K562 (cell line): Measurements from ENCODE around the gene SYS1. TPM values are rescaled to one million over a fixed set of nuclear protein-coding genes. Genes with fewer than 3 reads are reported as not detected.

Experiments
- ADNP ChIP-seq: fragments of 200-800 bp; sonication (Bioruptor generic); IDR thresholded peaks from 2 replicates; pipeline ENCODE4 v1.6.1; 2016; ENCODE audit warnings: missing genetic modification characterization, missing compliant biosample characterization
- CTBP1 ChIP-seq: fragments of 450-650 bp; IDR thresholded peaks from 2 replicates; pipeline ENCODE4 v1.6.1; 2016; ENCODE audit warnings: borderline replicate concordance
- GABPB2 ChIP-seq: fragments of 250-450 bp; sonication (Bioruptor Pico); conservative IDR thresholded peaks from 2 replicates; pipeline ENCODE4 v1.5.1; 2021; ENCODE audit warnings: mild to moderate bottlenecking
- HDAC8 ChIP-seq: fragments of 450-650 bp; IDR thresholded peaks from 2 replicates; pipeline ENCODE4 v1.6.1; 2016; ENCODE audit warnings: mild to moderate bottlenecking, missing genetic modification characterization, moderate library complexity, missing compliant biosample characterization
- MTA3 ChIP-seq: fragments of 450-650 bp; formaldehyde crosslinking; IDR thresholded peaks from 2 replicates; pipeline ENCODE4 v1.6.1; 2017; ENCODE audit warnings: mild to moderate bottlenecking, borderline replicate concordance
- MYC ChIP-seq, 2 experiments: fragments of 250-450 bp in 1 of 2; sonication (Bioruptor Pico) in 1 of 2; IDR thresholded peaks; 2 replicates each; pipeline versions ENCODE4 v1.5.1 to v1.6.1; 2012 to 2021; ENCODE audit warnings: low read depth in 2 of 2, borderline replicate concordance in 1 of 2, improper control_type of control experiment in 1 of 2, low read length in 1 of 2, mild to moderate bottlenecking in 1 of 2, moderate library complexity in 1 of 2
- SRF ChIP-seq, 2 experiments: fragments of 250-450, 450-650 bp in 1 of 2; sonication (Bioruptor Pico) in 1 of 2; sonication (generic) in 1 of 2; formaldehyde crosslinking; IDR thresholded peaks; 2 replicates each; pipeline versions ENCODE4 v1.5.0 to v1.5.1; 2020 to 2022; ENCODE audit warnings: mild to moderate bottlenecking in 1 of 2, missing genetic modification reagents in 1 of 2
- polyA plus RNA-seq, 8 experiments: library from polyadenylated mRNA; depleted of rRNA in 4 of 8; stranded (reverse) in 5 of 8; unstranded in 3 of 8; fragments of >200 nt; fragmentation: Nextera tagmentation in 2 of 8; fragmentation: Illumina TruSeq in 1 of 8; extraction: Ambion mirVana in 2 of 8; extraction: Trizol in 1 of 8; gene quantifications; 2 replicates each; pipeline versions ENCODE4 v1.2.1 to v1.2.3, GENCODE V29; 2011 to 2014; ENCODE audit warnings: inconsistent platforms in 1 of 8, missing spikeins in 1 of 8
- total RNA-seq, 7 experiments: library from RNA; depleted of rRNA in 6 of 7; stranded (reverse); fragments of >200 nt in 6 of 7; fragmentation: Illumina TruSeq in 2 of 7; extraction: Trizol in 2 of 7; gene quantifications; 2 replicates each; pipeline versions ENCODE4 v1.2.1 to v1.2.3, GENCODE V29; 2011 to 2021; ENCODE audit warnings: low replicate concordance in 1 of 7
- TF ChIP-seq, protein P1 (sequence below): sonication (generic); formaldehyde crosslinking; IDR thresholded peaks from 2 replicates; pipeline ENCODE4 v1.8.0; 2022; ENCODE audit warnings: mild to moderate bottlenecking, low read depth, missing genetic modification reagents
- TF ChIP-seq, protein P2 (sequence below): fragments of 250-450 bp; sonication (Bioruptor Pico); IDR thresholded peaks from 2 replicates; pipeline ENCODE4 v1.8.0; 2021; ENCODE audit warnings: moderate library complexity, mild to moderate bottlenecking, inconsistent platforms
- TF ChIP-seq, protein P3 (sequence below): fragments of 450-650 bp; IDR thresholded peaks from 2 replicates; pipeline ENCODE4 v1.6.1; 2016

The SYS1 gene
- total and polyA plus RNA-seq, 9 of the 15 experiments (the other 6 are each of a cell fraction or from before 2014, with no cell fraction given): 11.1 to 25.2 (median 17.5) TPM

DNA sequence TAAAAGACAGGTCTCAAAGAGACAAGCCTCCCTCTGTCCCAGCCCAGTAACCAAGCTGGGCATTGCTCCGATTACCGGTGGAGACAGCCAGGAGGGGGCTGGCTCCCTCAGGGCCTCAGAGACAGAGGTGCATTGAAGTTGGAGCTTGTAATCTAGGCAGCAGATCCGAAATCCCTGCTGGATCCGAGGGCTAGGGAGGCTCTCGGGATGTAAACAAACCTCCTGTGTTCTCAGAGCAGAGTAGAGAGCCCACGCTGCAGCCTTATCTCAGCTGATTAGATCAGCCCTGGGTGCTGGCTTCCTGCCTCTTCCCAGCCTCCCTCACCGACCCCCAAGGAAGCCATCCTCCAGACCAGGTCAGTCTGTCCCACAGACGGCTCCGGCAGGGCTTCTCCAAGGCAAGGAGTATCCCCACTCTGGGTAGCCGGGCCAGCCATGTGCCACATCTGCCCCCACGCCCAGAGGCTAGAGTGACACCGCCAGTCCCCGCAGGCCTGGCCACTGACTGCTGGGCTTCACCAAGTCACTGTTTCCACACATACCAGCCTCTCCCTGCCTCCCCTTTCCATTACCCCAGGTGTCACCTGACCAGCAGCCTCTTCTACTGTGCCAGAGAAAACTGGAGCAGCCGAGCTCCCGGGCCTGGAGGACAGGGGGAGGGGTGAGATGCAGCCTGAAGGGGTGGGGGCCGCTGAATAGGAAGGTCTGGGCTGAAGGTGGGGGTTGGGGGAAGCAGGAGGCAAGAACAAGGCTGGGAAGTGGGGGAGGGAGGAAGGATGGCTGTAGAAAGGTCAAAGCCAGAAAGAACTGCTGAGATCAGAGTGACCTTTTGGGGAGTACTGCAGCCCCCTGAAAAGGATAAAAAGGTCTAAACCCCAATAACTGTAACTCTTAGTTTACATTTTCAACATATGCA is 20.8 kb upstream of the SYS1 start (continued):
- TF ChIP-seq, protein P1, sequence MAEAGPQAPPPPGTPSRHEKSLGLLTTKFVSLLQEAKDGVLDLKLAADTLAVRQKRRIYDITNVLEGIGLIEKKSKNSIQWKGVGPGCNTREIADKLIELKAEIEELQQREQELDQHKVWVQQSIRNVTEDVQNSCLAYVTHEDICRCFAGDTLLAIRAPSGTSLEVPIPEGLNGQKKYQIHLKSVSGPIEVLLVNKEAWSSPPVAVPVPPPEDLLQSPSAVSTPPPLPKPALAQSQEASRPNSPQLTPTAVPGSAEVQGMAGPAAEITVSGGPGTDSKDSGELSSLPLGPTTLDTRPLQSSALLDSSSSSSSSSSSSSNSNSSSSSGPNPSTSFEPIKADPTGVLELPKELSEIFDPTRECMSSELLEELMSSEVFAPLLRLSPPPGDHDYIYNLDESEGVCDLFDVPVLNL (CRISPR knock-in tag): no peak
- TF ChIP-seq, protein P2, sequence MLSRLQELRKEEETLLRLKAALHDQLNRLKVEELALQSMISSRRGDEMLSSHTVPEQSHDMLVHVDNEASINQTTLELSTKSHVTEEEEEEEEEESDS: no peak
- TF ChIP-seq HDAC8 (no peak), MYC (IDR thresholded peaks at IDR 0.05; ENCODE audit: low read depth, low read length) (0 out of 2 replicates have a peak, but pooled peaks have one; percentile 9), MYC (CRISPR knock-in tag; IDR thresholded peaks at IDR 0.05; ENCODE audit: borderline replicate concordance, low read depth) (no peak), ADNP (no peak), SRF (CRISPR knock-in tag; IDR thresholded peaks at IDR 0.05) (no peak), GABPB2 (no peak), MTA3 (0 out of 2 replicates have a peak, but pooled peaks have one; percentile 64), CTBP1 (peak; percentile 62; the same call in 1 of the 2 replicates)
- TF ChIP-seq, protein P3, sequence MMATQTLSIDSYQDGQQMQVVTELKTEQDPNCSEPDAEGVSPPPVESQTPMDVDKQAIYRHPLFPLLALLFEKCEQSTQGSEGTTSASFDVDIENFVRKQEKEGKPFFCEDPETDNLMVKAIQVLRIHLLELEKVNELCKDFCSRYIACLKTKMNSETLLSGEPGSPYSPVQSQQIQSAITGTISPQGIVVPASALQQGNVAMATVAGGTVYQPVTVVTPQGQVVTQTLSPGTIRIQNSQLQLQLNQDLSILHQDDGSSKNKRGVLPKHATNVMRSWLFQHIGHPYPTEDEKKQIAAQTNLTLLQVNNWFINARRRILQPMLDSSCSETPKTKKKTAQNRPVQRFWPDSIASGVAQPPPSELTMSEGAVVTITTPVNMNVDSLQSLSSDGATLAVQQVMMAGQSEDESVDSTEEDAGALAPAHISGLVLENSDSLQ: peak; percentile 27; the same call in 1 of the 2 replicates
